SK-N-SH treated with all-trans-retinoic acid at 6 μM for 48 hours (cell line): ENCODE results near the gene MCM10.

Experiments used
- ARNTL ChIP-seq: fragments of 450-650 bp; formaldehyde crosslinking; IDR thresholded peaks from 2 replicates; pipeline ENCODE4 v1.5.0; 2020; ENCODE audit warnings: low read depth, mild to moderate bottlenecking, moderate library complexity, borderline replicate concordance
- CREB5 ChIP-seq: fragments of 250-450 bp; sonication (Bioruptor Pico); IDR thresholded peaks from 2 replicates; pipeline ENCODE4 v1.5.1; 2020; ENCODE audit warnings: low read depth, mild to moderate bottlenecking, moderate library complexity
- CSDC2 ChIP-seq: fragments of 250-450 bp; sonication (Bioruptor Pico); IDR thresholded peaks from 2 replicates; pipeline ENCODE4 v1.5.0; 2020; ENCODE audit warnings: mild to moderate bottlenecking, moderate library complexity
- ESRRG ChIP-seq: fragments of 250-450 bp; sonication (Bioruptor Pico); IDR thresholded peaks from 2 replicates; pipeline ENCODE4 v1.6.1; 2021; ENCODE audit warnings: mild to moderate bottlenecking
- GLIS3 ChIP-seq: fragments of 250-450 bp; sonication (Bioruptor Pico); IDR thresholded peaks from 2 replicates; pipeline ENCODE4 v1.5.0; 2020; ENCODE audit warnings: mild to moderate bottlenecking, moderate library complexity
- RARB ChIP-seq: fragments of 250-450 bp; sonication (Bioruptor Pico); IDR thresholded peaks from 2 replicates; pipeline ENCODE4 v1.8.0; 2021; ENCODE audit warnings: mild to moderate bottlenecking, moderate library complexity
- TCF4 ChIP-seq: fragments of 250-450 bp; sonication (Bioruptor Pico); IDR thresholded peaks from 2 replicates; pipeline ENCODE4 v1.8.0; 2021; ENCODE audit warnings: mild to moderate bottlenecking, moderate library complexity, borderline replicate concordance
- TSHZ2 ChIP-seq: fragments of 250-450 bp; sonication (Bioruptor Pico); IDR thresholded peaks from 2 replicates; pipeline ENCODE4 v1.5.0; 2020; ENCODE audit warnings: mild to moderate bottlenecking, moderate library complexity
- ZC3H10 ChIP-seq: fragments of 250-450 bp; sonication (Bioruptor Pico); IDR thresholded peaks from 2 replicates; pipeline ENCODE4 v1.5.1; 2021; ENCODE audit warnings: mild to moderate bottlenecking, moderate library complexity
- ZFP3 ChIP-seq: fragments of 250-450 bp; sonication (Bioruptor Pico); IDR thresholded peaks from 2 replicates; pipeline ENCODE4 v1.5.0; 2020; ENCODE audit warnings: mild to moderate bottlenecking, moderate library complexity
- ZFP30 ChIP-seq: fragments of 450-650 bp; formaldehyde crosslinking; IDR thresholded peaks from 2 replicates; pipeline ENCODE4 v1.5.0; 2022; ENCODE audit warnings: mild to moderate bottlenecking, moderate library complexity
- ZNF565 ChIP-seq: fragments of 450-650 bp; formaldehyde crosslinking; conservative IDR thresholded peaks from 2 replicates; pipeline ENCODE4 v1.5.0; 2020; ENCODE audit warnings: low read depth, mild to moderate bottlenecking, moderate library complexity
- TF ChIP-seq, protein P1 (sequence below): fragments of 250-450 bp; sonication (Bioruptor Pico); IDR thresholded peaks from 2 replicates; pipeline ENCODE4 v1.8.0; 2020; ENCODE audit warnings: mild to moderate bottlenecking, moderate library complexity, borderline replicate concordance

GRCh38 chr10:13146379-13146778, 15.0 kb upstream of the MCM10 start:
- TF ChIP-seq CREB5 (CRISPR knock-in tag) (no peak), ZNF565 (CRISPR knock-in tag) (no peak), ZFP30 (no peak), RARB (CRISPR knock-in tag) (no peak), GLIS3 (CRISPR knock-in tag) (no peak), ZC3H10 (no peak), TCF4 (CRISPR knock-in tag) (no peak), ESRRG (CRISPR knock-in tag) (no peak), CSDC2 (CRISPR knock-in tag) (no peak), ZFP3 (no peak), ARNTL (CRISPR knock-in tag) (no peak), TSHZ2 (CRISPR knock-in tag) (no peak)
- TF ChIP-seq, protein P1, sequence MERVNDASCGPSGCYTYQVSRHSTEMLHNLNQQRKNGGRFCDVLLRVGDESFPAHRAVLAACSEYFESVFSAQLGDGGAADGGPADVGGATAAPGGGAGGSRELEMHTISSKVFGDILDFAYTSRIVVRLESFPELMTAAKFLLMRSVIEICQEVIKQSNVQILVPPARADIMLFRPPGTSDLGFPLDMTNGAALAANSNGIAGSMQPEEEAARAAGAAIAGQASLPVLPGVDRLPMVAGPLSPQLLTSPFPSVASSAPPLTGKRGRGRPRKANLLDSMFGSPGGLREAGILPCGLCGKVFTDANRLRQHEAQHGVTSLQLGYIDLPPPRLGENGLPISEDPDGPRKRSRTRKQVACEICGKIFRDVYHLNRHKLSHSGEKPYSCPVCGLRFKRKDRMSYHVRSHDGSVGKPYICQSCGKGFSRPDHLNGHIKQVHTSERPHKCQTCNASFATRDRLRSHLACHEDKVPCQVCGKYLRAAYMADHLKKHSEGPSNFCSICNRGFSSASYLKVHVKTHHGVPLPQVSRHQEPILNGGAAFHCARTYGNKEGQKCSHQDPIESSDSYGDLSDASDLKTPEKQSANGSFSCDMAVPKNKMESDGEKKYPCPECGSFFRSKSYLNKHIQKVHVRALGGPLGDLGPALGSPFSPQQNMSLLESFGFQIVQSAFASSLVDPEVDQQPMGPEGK: no peak
